ENCODE measurements around the gene FAAH. TPM values are rescaled to one million over a fixed set of nuclear protein-coding genes. Genes with fewer than 3 reads are reported as not detected.
A peak's percentile ranks its signal among the peaks of the same experiment; 100 is the strongest.

FAAH gene
- total and polyA plus RNA-seq, 2 of the 4 experiments (the other 2 are of a cell fraction), result under 0.01 to 0.19 TPM

- TF ChIP-seq RAD21 (IDR thresholded peaks at IDR 0.05; ENCODE audit: low read length), result no peak
Observed at GRCh38 chr1:46401154-46401913, 7.2 kb downstream of the FAAH start (continued).

- H3K27me3 ChIP-seq (ENCODE audit: control insufficient read depth, insufficient read depth, low read length), result peaks cover 26% of the 10 kb centered on the region
- no peak overlapping the region for H4K91ac ChIP-seq (ENCODE audit: insufficient read depth, low read depth, low read length)
- H3K9ac ChIP-seq (ENCODE audit: low read depth, low read length), result no peak overlapping the region
- no peak overlapping the region for H2AK9ac ChIP-seq (replicated peaks; ENCODE audit: low read depth, low read length, poor library complexity)
- H3K9me1 ChIP-seq (ENCODE audit: insufficient read depth, low read length), result 0 out of 2 replicates have a peak, but pooled peaks cover 3% of the 10 kb centered on the region
- H3K4me3 ChIP-seq (ENCODE audit: insufficient read depth, low read depth, low read length), result no peak overlapping the region
- H3K4me2 ChIP-seq (ENCODE audit: low read depth, low read length), result no peak overlapping the region
- no peaks in the 10 kb centered on the region for H3K36me3 ChIP-seq (ENCODE audit: control insufficient read depth, insufficient read depth, low read length)
- H3K9me3 ChIP-seq (ENCODE audit: control insufficient read depth, insufficient read depth, low read length), result no peaks in the 10 kb centered on the region
- peak; percentile 86 for ATAC-seq (ENCODE audit: low read depth)
- intact Hi-C loops (cut with micrococcal nuclease), result loop anchor here (10.0 kb wide), 1 partner anchor 773 kb away; no protein-coding TSS in a partner anchor
- H2BK20ac ChIP-seq (ENCODE audit: low read depth, low read length), result no peak overlapping the region
- no peaks in the 10 kb centered on the region for H3K79me1 ChIP-seq (ENCODE audit: low read depth in 1 of 2, low read length in 2 of 2)
- no peak overlapping the region for H3K27ac ChIP-seq (ENCODE audit: insufficient read depth, low read length)
- no peak overlapping the region for H2AK5ac ChIP-seq (ENCODE audit: low read depth, low read length)
- no peak overlapping the region for H2AFZ ChIP-seq (replicated peaks; ENCODE audit: low read length, poor library complexity)
- no peak overlapping the region for H2BK15ac ChIP-seq (ENCODE audit: low read depth, low read length)
- no peak overlapping the region for H3K18ac ChIP-seq (ENCODE audit: low read depth, low read length)
- no peak overlapping the region for H3K4ac ChIP-seq (ENCODE audit: low read depth, low read length)
- DNase-seq, result peak; percentile 95
- no peak overlapping the region for H3K23ac ChIP-seq (ENCODE audit: low read depth, low read length)
- in situ Hi-C loops (cut with MboI; ENCODE audit: low sequenced_read_pairs), result loop anchor here (25.0 kb wide), 1 partner anchor 310 kb away; the partner anchor contains the start of gene EFCAB14
- dilution Hi-C loops (cut with HindIII; ENCODE audit: low sequenced_read_pairs, unreplicated experiment), result no loop called here
- H2BK5ac ChIP-seq (ENCODE audit: low read depth, low read length, poor library complexity, severe bottlenecking), result no peak overlapping the region
- H2BK120ac ChIP-seq (ENCODE audit: low read depth, low read length), result no peak overlapping the region
- H3K14ac ChIP-seq (replicated peaks; ENCODE audit: low read depth, low read length), result no peak overlapping the region
- POLR2A ChIA-PET (ENCODE audit: unreplicated experiment), result no interaction called here
- H4K20me1 ChIP-seq (ENCODE audit: insufficient read depth, low read length), result no peaks in the 10 kb centered on the region
- CTCF ChIA-PET, result interaction anchor here (0.6 to 0.9 kb wide), 4 partner anchors 11 to 156 kb away, joined by 4 to 8 read pairs (median 4); no protein-coding TSS in a partner anchor
- H3K4me1 ChIP-seq (ENCODE audit: control insufficient read depth, insufficient read depth, low read length), result no peaks in the 10 kb centered on the region; the same call in 1 of the 2 replicates
- BruUV-seq (replicated peaks), result no TSS peak
- H4K8ac ChIP-seq (ENCODE audit: low read depth in 2 of 2, low read length in 2 of 2), result no peak overlapping the region
- no peak overlapping the region for H4K5ac ChIP-seq (ENCODE audit: low read depth, low read length)
- 40% methylated on average over 2 of the region's 10 CpGs; no CpG with 5 or more reads in 1 of the 2 experiments for WGBS, 2 experiments (ENCODE audit: extremely low coverage in 2 of 2, insufficient read length in 1 of 2)
- no peak overlapping the region for H3K56ac ChIP-seq (ENCODE audit: extremely low read depth, insufficient read depth, low read length)
- TF ChIP-seq CHD1 (IDR thresholded peaks at IDR 0.05; ENCODE audit: low read depth, low read length) (no peak), SMC3 (IDR thresholded peaks at IDR 0.05; ENCODE audit: low read depth, low read length) (no peak), MAFK (IDR thresholded peaks at IDR 0.05; ENCODE audit: low read depth, low read length) (no peak), USF2 (IDR thresholded peaks at IDR 0.05; ENCODE audit: low read depth, low read length) (no peak), ELK1 (IDR thresholded peaks at IDR 0.05; ENCODE audit: borderline replicate concordance, low read depth, low read length) (no peak), RAD21 (IDR thresholded peaks at IDR 0.05; ENCODE audit: low read length) (no peak), RFX5 (IDR thresholded peaks at IDR 0.05; ENCODE audit: low read depth, low read length) (no peak), NFE2L2 (IDR thresholded peaks at IDR 0.05; ENCODE audit: low read depth, low read length) (no peak), CEBPB (IDR thresholded peaks at IDR 0.05; ENCODE audit: low read depth, low read length) (peak; percentile 83), MXI1 (IDR thresholded peaks at IDR 0.05; ENCODE audit: borderline replicate concordance, low read depth, low read length) (peak; percentile 81), RCOR1 (IDR thresholded peaks at IDR 0.05; ENCODE audit: insufficient replicate concordance, low read length) (no peak), BHLHE40 (IDR thresholded peaks at IDR 0.05; ENCODE audit: low read depth, low read length) (peak; percentile 44; the same call in 1 of the 2 replicates), MAZ (IDR thresholded peaks at IDR 0.05; ENCODE audit: borderline replicate concordance, low read depth, low read length) (peak; percentile 63; the same call in 1 of the 2 replicates)
Observed at GRCh38 chr1:46401964-46402626, 8.0 kb downstream of the FAAH start.
